Endothelial cell of umbilical vein (primary cell): ENCODE data around the gene PCDHGA1. TPM values are rescaled to one million over a fixed set of nuclear protein-coding genes. Genes with fewer than 3 reads are reported as not detected.

Experiments used
- BruUV-seq: library from RNA; stranded (reverse); fragments of 400-500 nt; replicated peaks from 2 replicates; lab custom pipeline; 2021; lab: Mats Ljungman, UMichigan
- CTCF ChIA-PET: fragments of 300-600, 350-600 bp; sonication (Branson Sonifier 250); formaldehyde crosslinking; loops from one replicate; lab custom pipeline; 2021; ENCODE audit warnings: antibody characterized with exemption, inconsistent platforms; lab: Charles Lee
- POLR2A ChIA-PET: fragments of 300-600, 350-600 bp; sonication (Branson Sonifier 250); formaldehyde crosslinking; loops from one replicate; lab custom pipeline; 2021; ENCODE audit warnings: antibody characterized with exemption, inconsistent platforms; lab: Charles Lee
- DNase-seq: peaks from one replicate; pipeline ENCODE4 v3.0.0-alpha.2; 2011; ENCODE audit warnings: low read depth, low spot score
- FAIRE-seq: peaks from 2 replicates; lab custom pipeline; 2011; peaks lifted over from hg19 to GRCh38; lab: Jason Lieb, UNC
- H2AFZ ChIP-seq: 2 replicates; pipeline ENCODE4 v1.6.0; 2012; ENCODE audit warnings: low read depth, low read length, control low read depth, inconsistent platforms
- H3K27ac ChIP-seq: 2 replicates; pipeline ENCODE4 v1.5.1; 2011; ENCODE audit warnings: low read depth, mild to moderate bottlenecking, control low read depth, low read length, moderate library complexity; ENCODE audit not compliant: insufficient read depth
- H3K27me3 ChIP-seq, 2 experiments: 2 replicates each; pipeline versions ENCODE4 v1.6.0 to v1.6.1; 2011; ENCODE audit warnings: low read length in 2 of 2, mixed read lengths in 1 of 2; ENCODE audit not compliant: control insufficient read depth in 2 of 2, insufficient read depth in 2 of 2
- H3K36me3 ChIP-seq, 2 experiments: 2 replicates in 1 of 2; 3 replicates in 1 of 2; pipeline ENCODE4 v1.5.1; 2011; ENCODE audit warnings: low read length in 2 of 2, mild to moderate bottlenecking in 1 of 2, moderate library complexity in 1 of 2; ENCODE audit not compliant: control insufficient read depth in 2 of 2, insufficient read depth in 2 of 2; ENCODE audit errors: extremely low read depth in 1 of 2
- H3K4me1 ChIP-seq: 3 replicates; pipeline ENCODE4 v1.5.1; 2011; ENCODE audit warnings: mild to moderate bottlenecking, low read length; ENCODE audit not compliant: control insufficient read depth, insufficient read depth; ENCODE audit errors: extremely low read depth
- H3K4me2 ChIP-seq: 2 replicates; pipeline ENCODE4 v1.6.1; 2011; ENCODE audit warnings: low read length, control low read depth, mixed read lengths; ENCODE audit not compliant: insufficient read depth
- H3K4me3 ChIP-seq, 3 experiments: fragments of 200-600 bp in 1 of 3; sonication (generic), shearing (Covaris generic) in 1 of 3; replicated peaks in 1 of 3; 2 replicates each; pipeline ENCODE4 v1.5.1; 2011 to 2016; ENCODE audit warnings: control low read depth in 3 of 3, low read length in 3 of 3, mild to moderate bottlenecking in 2 of 3, inconsistent platforms in 1 of 3, low read depth in 1 of 3, moderate library complexity in 1 of 3; ENCODE audit not compliant: insufficient read depth in 1 of 3
- H3K79me2 ChIP-seq: 2 replicates; pipeline ENCODE4 v1.6.0; 2012; ENCODE audit warnings: low read length, inconsistent platforms; ENCODE audit not compliant: control insufficient read depth, insufficient read depth
- H3K9ac ChIP-seq: replicated peaks from 2 replicates; pipeline ENCODE3; 2011; ENCODE audit warnings: low read length, control low read depth; ENCODE audit not compliant: insufficient read depth; ENCODE audit errors: extremely low read depth
- H3K9me1 ChIP-seq: replicated peaks from 3 replicates; pipeline ENCODE4 v1.6.0; 2011; ENCODE audit warnings: mild to moderate bottlenecking, low read length; ENCODE audit not compliant: control insufficient read depth, insufficient read depth; ENCODE audit errors: extremely low read depth
- H3K9me3 ChIP-seq: replicated peaks from 2 replicates; pipeline ENCODE4 v1.5.1; 2012; ENCODE audit warnings: low read length, inconsistent platforms; ENCODE audit not compliant: control insufficient read depth, insufficient read depth
- H4K20me1 ChIP-seq: replicated peaks from 2 replicates; pipeline ENCODE3; 2011; ENCODE audit warnings: mild to moderate bottlenecking, low read length; ENCODE audit not compliant: control insufficient read depth, insufficient read depth; ENCODE audit errors: extremely low read depth
- EZH2 ChIP-seq: IDR thresholded peaks from 2 replicates; pipeline ENCODE4 v1.6.1; 2012; ENCODE audit warnings: borderline replicate concordance, low read depth, mild to moderate bottlenecking, moderate library complexity, low read length, inconsistent platforms; ENCODE audit not compliant: severe bottlenecking
- FOS ChIP-seq: IDR thresholded peaks from 2 replicates; pipeline ENCODE4 v1.6.1; 2011; ENCODE audit warnings: mild to moderate bottlenecking, low read length, moderate library complexity, borderline replicate concordance; ENCODE audit not compliant: insufficient read depth
- GATA2 ChIP-seq: IDR thresholded peaks from 2 replicates; pipeline ENCODE4 v1.7.0; 2011; ENCODE audit warnings: low read depth, mild to moderate bottlenecking, moderate library complexity, mixed read lengths, low read length; ENCODE audit not compliant: insufficient read length, insufficient read depth
- JUN ChIP-seq: IDR thresholded peaks from 2 replicates; pipeline ENCODE4 v1.6.1; 2011; ENCODE audit warnings: borderline replicate concordance, low read depth; ENCODE audit not compliant: insufficient read length, insufficient read depth
- MYC ChIP-seq: IDR thresholded peaks from one replicate; pipeline ENCODE4 v1.6.1; 2011; ENCODE audit warnings: mild to moderate bottlenecking, low read depth, low read length
- POLR2A ChIP-seq: IDR thresholded peaks from 2 replicates; pipeline ENCODE4 v1.6.1; 2012; ENCODE audit warnings: low read depth, mild to moderate bottlenecking, control low read depth, low read length
- POLR2AphosphoS5 ChIP-seq: IDR thresholded peaks from 2 replicates; pipeline ENCODE4 v1.6.1; 2012; ENCODE audit warnings: low read depth, mild to moderate bottlenecking, control low read depth, low read length, moderate library complexity; ENCODE audit not compliant: insufficient read depth
- dilution Hi-C: fragments of 300-500 bp; cut with MboI; formaldehyde crosslinking; loops from one replicate; pipeline ENCODE4 v1.15.0; 2019; ENCODE audit warnings: low sequenced_read_pairs; ENCODE audit not compliant: extremely low pct_ligation_motif_present
- intact Hi-C: fragments of 100-400 bp; cut with micrococcal nuclease; formaldehyde crosslinking; loops from one replicate; pipeline ENCODE4 v1.10.0; 2022
- polyA plus RNA-seq, 4 experiments: library from polyadenylated mRNA; depleted of rRNA in 3 of 4; stranded (reverse) in 3 of 4; unstranded in 1 of 4; fragments of >200 nt; gene quantifications; 2 replicates each; pipeline versions ENCODE4 v1.2.1 to v1.2.3, GENCODE V29; 2011 to 2012; ENCODE audit warnings: missing spikeins in 1 of 4
- total RNA-seq: library from RNA; stranded (reverse); gene quantifications from 2 replicates; pipeline ENCODE4 v1.2.3, GENCODE V29; 2021
- TF ChIP-seq, protein P1 (sequence below): IDR thresholded peaks from 2 replicates; pipeline ENCODE4 v1.6.1; 2011; ENCODE audit not compliant: insufficient read depth, insufficient read length
- TF ChIP-seq, protein P2 (sequence below), 2 donors: IDR thresholded peaks; 1 replicate in 1 of 2; 2 replicates in 1 of 2; pipeline ENCODE4 v1.5.1; 2011; ENCODE audit warnings: low read length in 2 of 2, mild to moderate bottlenecking in 2 of 2, moderate library complexity in 2 of 2, control low read depth in 1 of 2, inconsistent platforms in 1 of 2, low read depth in 1 of 2; ENCODE audit not compliant: insufficient read depth in 1 of 2; ENCODE audit errors: extremely low read depth in 1 of 2

Gene PCDHGA1
- total and polyA plus RNA-seq, 2 donors (not counting 3 experiments of a cell fraction or from before 2014, with no cell fraction given): 0.22 to 0.44 TPM

DNA sequence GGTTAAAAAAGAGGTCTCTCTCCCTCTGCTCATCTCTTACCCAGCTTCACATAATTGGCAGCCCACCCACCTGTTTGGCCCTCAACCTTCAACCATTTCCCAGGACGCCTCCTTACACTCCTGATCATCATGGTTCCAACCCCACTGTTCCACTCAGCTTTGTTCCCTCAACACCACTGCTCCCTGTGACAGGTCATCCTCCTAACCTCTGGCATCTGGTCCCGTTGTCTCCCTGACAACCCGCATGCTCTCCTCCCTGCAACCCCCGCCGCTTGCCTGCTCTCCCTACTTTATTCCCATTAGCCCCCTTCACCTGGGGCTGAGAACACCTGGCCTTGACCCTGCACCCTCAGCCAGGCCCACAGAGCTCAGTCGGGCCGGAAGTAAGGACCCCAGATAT lies 171.4 kb downstream of the PCDHGA1 start:
- Histone ChIP-seq H2AFZ (no peak overlapping the region), H3K4me3 (no peak overlapping the region), H3K27me3 (no peaks in the 10 kb centered on the region), H3K27ac (no peak overlapping the region), H3K36me3 (peaks cover 0 to 6% of the 10 kb centered on the region in 2 experiments), H3K4me2 (no peak overlapping the region), H3K9me3 (no peaks in the 10 kb centered on the region), H3K9ac (no peak overlapping the region), H3K79me2 (no peaks in the 10 kb centered on the region), H3K9me1 (no peaks in the 10 kb centered on the region), H3K4me1 (no peaks in the 10 kb centered on the region), H4K20me1 (no peaks in the 10 kb centered on the region)
- intact Hi-C loops: no loop called here
- dilution Hi-C loops: no loop called here
- CTCF ChIA-PET: interaction anchor here (0.8 to 1.8 kb wide), 5 partner anchors 9 to 89 kb away, joined by 3 to 11 read pairs (median 3); partner anchors contain the start of genes PCDHGA10 and PCDHGA12
- DNase-seq: no peak
- TF ChIP-seq POLR2AphosphoS5 (no peak), JUN (no peak), GATA2 (no peak), FOS (no peak), POLR2A (no peak), EZH2 (no peak), MYC (no peak)
- TF ChIP-seq, protein P1, sequence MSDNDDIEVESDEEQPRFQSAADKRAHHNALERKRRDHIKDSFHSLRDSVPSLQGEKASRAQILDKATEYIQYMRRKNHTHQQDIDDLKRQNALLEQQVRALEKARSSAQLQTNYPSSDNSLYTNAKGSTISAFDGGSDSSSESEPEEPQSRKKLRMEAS: no peak
- TF ChIP-seq, protein P2, sequence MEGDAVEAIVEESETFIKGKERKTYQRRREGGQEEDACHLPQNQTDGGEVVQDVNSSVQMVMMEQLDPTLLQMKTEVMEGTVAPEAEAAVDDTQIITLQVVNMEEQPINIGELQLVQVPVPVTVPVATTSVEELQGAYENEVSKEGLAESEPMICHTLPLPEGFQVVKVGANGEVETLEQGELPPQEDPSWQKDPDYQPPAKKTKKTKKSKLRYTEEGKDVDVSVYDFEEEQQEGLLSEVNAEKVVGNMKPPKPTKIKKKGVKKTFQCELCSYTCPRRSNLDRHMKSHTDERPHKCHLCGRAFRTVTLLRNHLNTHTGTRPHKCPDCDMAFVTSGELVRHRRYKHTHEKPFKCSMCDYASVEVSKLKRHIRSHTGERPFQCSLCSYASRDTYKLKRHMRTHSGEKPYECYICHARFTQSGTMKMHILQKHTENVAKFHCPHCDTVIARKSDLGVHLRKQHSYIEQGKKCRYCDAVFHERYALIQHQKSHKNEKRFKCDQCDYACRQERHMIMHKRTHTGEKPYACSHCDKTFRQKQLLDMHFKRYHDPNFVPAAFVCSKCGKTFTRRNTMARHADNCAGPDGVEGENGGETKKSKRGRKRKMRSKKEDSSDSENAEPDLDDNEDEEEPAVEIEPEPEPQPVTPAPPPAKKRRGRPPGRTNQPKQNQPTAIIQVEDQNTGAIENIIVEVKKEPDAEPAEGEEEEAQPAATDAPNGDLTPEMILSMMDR (IDR thresholded peaks at IDR 0.05; ENCODE audit: extremely low read depth in 1 of 2, insufficient read depth in 1 of 2, low read depth in 1 of 2, low read length in 2 of 2): no peak
- POLR2A ChIA-PET: no interaction called here
- no TSS peak for BruUV-seq
- FAIRE-seq: no peak
